SKM-1 (cell line): Measurements from ENCODE around the gene LGALS7.

Experiments
- DNase-seq: peaks from one replicate; lab custom pipeline; 2025; ENCODE audit not compliant: unreplicated experiment; lab: John Stamatoyannopoulos, UW

Gene LGALS7

DNA sequence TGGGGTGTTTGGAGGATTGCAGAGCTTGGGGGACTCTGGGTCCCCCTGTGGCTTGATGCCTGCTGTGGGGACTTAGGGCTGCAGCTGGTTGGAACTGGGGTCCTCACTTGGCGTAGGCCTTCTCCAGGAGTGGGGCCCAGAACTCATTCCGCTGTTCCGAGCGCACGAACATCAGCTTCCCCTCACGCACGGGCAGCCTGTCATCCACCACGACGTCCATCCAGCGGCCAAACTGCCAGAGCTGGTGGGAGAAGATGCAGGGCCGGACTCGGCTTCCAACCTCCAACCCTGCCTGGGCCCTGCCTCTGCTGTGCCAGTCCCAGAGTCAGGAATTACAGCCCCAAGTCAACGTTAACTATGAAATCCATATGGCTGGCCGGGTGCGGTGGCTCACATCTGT lies 31.6 kb downstream of the LGALS7 start:
- no peak for DNase-seq

DNA sequence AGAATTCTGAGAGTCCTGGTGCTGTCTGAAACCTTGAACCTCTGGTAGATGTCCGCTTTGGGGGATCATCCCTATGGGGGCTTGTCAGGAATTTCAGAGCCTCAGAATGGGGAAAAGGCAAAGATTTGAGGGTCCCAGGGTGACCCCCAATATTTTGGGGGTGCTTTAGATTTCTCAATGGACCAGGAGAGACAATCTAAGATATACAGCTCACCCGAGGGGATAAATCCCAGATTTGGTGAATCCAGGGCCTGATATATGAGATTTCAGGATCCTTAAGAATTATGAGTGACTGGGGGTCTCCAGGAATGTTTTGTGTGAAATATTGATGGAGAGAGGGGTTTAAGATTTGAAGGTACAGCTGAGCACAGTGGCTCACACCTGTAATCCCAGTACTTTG lies 32.4 kb downstream of the LGALS7 start:
- no peak for DNase-seq

DNA sequence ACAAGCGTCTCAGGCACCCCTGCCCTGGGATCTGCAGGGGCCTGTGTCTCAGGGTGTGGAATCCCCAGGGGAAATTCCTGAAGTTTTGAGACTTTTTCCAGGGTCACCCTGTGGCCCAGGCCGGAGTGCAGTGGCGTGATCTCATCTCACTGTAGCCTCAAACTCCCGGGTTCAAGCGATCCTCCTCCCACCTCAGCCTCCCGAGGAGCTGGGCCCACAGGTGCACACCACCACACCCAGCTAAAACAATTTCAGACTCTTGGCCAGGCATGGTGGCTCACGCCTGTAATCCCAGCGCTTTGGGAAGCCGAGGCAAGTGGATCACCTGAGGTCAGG lies 33.1 kb downstream of the LGALS7 start:
- no peak for DNase-seq

DNA sequence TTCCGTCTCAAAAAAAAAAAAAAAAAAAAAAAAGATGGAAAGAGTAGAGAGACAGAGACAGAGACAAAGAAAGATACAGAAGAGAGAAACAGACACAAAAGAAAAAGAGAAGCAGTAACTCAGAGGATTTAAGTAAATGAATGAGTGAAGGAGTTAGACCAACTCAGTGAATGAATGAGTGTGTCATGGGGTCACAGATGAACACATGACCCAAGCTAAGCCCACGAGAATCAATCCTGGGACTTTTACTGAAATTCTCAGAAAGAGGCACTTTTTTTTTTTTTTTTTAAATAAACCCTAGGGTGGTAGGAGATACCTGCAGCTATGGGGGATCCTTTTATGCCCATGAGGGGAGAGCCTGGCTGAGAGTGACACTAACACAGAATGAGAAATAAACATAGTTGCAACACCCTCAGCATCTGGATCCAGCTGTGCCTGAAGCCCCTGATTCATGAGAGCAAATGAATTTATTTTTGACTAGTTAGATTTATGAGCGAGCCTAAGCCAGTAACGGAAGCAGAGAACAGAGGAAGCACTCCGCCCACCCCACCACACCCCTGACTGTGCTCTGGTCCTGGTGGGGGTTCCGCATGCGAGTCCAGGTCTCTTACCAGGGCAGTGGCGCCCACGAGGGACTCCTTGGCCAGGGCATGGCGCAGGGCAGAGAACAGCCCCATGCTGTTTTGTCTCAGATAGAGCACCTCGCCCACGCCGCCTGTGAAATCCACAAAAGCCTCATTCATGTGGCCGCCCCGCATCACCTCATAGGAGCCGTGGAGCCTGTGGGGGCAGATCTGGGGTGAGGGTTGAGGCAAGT lies 33.7 kb downstream of the LGALS7 start:
- no peak for DNase-seq

DNA sequence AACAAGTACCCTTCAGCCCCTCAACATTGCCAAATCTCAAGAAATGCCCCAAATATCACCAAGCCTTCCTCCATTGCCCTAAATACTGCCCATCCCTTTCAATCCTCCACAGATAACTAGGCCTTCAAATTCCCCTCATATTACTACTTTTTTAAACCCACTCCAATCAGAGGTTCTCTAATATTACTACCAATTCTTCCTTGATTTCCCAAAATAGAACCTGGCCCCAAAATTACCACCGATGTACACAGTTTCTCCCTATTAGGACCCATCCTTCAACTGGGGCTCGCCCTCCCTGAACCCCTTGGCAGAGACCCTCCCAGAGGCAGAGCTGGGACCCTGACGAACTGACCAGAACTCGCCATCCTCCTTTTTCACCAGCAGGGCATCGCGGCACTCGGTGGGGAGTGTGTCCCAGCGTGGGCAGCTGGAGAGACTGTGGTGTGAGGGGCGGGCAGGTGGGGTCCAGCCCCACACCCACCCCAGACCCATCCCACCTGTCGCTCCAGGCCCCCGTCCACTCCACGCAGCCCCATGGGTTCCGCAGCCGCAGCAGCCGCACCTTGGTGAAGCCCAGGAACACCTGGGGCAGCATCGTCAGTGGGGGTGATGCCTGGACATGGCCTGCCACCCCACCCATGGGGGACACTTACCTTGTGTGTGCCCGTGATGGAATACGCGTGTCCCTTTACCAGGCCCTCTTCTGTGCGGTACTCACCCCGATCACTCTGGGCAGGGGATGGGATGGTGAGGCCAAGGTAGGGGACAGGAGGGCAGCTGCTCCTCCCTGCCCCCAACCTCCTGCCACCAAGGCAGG lies 35.2 kb downstream of the LGALS7 start:
- DNase-seq, result no peak

DNA sequence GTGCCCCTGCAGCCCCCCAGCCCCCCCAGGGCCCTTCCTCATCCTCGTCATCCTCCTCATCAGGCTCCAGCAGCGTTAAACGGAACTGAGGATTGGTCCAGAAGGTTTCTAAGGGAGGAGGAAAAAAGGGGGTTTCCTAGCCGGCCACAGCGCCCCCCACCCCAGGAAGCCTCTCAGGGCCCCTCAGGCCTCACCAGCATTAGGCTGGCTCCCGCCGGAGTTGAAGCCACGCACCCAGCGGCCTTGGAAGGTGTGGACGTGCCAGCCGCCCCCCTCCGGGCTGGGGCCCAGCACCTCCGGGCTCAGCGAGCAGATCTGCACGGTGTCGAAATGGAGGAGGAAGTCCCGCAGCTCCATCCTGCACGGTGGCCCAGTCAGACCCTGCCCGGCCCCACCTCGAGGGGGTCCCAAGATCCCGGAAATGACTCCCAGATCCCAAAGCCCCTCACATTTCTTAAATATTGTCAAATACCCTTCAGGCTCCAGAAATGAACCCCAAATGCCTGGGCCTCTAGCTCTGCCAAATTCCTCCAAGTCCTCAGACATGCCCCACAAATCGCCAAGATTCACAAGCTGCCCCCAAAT lies 35.9 kb downstream of the LGALS7 start:
- DNase-seq, result no peak

DNA sequence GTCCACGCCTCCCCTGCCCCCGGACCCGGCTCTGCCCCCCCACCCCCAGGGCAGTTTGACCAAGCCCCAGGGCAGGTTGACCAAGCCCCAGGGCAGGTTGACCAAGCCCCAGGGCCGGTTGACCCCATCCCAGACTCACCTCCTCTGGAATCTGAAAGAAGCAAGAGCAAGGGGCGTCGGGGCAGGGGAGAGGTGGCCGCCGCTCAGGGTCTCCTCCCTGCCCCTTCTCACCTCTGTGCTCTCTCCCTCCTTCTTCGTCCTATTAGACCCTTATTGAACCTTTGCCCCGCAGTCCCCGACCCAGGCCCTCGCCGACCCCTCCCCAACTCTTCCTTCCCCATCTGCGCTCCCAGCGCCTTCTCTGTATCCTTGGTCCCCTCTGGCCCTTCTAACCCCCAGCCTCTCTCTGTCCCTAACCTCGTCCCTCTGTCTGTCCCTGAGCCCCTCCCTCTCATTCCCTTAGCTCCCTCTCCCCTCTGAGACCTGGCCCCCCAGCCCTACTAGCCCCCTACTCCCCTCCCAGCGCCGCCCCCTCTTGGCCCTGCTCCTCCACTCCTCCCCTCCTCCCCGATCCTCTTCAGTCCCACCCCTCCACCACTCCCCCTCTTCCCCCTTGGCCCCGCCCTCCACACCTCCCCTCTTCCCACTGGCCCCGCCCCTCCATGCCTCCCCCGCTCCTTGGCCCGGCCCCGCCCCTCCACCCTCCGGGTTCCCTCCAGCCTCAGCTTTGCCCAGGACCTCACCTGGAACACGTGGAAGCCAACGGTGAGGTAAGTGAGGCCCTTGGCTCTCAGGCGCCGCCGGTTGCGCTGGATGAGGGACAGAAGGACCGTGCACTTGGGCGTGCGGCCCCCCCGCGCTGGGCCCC lies 36.7 kb downstream of the LGALS7 start:
- no peak for DNase-seq

DNA sequence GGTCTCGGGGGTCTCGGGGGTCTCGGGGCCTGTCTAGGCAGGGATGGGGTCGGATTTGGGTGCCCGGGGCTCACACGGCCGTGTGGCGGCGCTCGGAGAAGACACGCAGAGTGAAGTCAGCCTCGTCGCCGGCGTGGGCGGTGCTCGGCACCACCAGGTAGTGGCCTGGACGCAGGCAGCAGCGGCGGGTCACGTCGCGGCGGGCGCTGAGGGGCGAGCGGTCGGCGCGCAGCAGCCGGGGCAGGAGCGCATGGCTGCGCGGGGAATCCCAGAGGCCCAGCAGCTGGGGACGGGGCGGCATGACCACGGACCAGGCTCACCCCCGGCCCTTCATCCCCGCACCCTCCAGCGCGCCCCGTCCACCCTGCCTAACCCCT lies 37.3 kb downstream of the LGALS7 start:
- no peak for DNase-seq

DNA sequence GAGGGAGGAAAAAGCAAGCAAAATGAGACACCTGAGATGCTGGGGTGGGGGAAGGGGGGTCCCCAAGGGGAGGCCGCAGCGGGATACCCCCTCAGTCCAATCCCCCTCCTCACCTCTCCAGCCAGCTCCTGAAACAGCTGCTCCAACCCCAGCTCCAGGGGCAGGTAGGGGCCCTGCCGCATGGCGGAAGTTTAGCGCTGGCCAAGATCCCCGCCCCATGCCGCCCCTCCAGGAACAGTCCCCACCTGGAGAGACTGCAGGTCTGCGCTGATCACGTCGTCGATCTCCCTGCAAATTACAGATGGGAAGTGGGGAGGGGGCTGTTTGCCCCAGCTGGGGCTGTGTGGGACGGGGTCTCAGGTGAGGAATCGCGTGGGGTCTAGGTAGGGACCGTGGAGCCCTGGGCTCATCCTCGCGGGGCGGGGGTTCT lies 38.0 kb downstream of the LGALS7 start:
- DNase-seq, result no peak

DNA sequence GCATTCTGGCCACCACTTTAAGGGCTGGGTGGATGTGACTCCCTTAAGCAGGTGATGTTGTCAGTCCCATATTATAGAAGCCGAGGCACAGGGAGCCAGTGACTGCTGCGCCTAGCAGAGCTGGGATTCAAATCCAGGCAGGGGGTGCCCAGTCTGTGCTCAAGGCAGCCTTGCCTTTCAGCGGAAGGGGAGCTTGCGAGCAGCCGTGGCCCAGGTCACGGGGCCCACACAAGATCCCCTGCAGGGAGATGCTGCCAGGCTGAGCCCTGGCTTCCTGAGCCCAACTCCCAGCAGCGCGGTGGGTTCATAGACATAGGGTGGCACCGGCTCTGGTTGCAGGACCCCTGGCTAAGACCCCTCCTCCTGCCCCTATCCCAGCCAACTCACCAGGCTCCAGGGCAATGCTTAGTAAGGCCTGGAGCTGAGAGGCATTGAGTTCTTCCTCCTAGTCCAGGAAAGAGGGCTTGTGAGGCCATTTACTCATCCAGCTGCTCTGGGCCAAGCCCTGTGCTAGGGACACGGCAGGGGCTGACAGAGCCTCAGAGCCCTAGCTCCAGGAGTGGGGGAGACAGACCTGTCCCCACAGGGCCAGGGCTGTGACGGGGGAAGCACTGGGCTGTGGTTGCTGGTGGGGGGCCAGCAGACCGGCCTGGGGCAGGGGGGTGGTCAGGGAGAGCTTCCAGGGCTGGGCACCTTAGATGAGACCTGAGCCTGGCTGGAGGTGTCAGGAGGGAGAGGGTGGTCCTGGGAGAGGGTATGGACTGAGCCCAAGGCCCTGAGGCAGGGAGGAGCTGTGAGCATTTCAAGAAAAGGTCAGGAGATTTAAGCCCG lies 38.7 kb downstream of the LGALS7 start:
- DNase-seq, result peak; percentile 42

DNA sequence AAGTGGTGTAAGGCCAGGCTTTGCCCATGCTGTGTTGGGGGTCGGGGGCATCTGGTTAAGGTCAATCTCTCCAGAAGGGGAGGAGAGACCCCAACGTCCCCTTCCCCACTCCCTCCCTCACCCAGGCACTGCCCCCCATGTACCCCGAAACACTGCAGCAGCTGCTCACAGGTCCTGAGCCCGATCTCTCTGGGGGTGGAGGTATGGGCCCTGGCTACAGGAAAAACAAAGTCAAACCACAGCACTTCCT lies 39.2 kb downstream of the LGALS7 start:
- no peak for DNase-seq

DNA sequence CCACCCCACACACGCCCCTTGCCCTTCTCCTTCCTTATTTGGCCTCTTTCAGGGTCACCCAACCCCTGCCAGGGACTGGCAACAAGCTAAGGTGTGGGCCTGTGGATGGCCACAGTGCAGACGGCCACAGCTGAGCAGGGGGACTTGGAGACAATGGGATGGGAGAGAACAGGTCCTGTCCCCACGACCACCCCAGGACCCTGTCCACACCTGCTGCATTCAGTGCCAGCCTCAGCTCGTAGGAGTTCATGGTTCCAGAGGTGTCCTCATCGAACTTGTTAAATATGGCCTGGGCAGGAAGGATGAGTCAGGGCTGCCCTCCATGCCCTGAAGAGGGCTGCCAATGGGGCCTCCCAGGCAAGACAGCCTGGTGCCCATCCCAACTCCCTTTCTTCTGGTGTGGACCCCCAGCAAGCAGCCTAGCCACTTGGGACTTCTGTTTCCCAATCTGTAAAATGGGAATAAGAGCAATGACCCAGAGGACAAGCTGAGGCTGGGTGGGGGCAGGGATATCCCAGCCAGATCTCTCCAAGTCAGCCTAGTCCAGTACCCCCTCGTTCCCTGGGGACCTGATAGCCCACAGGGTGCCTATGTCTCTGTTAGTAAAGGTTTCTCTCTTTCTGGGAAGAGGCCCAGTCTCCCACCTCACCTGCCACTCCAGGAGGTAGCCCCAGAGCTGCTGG lies 39.7 kb downstream of the LGALS7 start:
- no peak for DNase-seq

DNA sequence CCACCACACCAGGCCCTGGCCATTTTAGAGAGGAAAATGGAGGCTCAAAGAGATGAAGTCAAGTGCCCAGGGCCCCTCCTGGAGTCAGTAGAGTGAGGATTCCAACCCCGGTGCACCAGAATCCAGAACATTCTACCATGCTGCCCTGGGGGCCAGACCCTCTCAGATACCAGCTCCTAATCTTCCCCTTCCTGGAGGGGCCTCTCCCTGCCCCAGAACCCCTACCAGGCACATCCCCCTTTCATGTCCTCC lies 40.1 kb downstream of the LGALS7 start:
- DNase-seq, result no peak

DNA sequence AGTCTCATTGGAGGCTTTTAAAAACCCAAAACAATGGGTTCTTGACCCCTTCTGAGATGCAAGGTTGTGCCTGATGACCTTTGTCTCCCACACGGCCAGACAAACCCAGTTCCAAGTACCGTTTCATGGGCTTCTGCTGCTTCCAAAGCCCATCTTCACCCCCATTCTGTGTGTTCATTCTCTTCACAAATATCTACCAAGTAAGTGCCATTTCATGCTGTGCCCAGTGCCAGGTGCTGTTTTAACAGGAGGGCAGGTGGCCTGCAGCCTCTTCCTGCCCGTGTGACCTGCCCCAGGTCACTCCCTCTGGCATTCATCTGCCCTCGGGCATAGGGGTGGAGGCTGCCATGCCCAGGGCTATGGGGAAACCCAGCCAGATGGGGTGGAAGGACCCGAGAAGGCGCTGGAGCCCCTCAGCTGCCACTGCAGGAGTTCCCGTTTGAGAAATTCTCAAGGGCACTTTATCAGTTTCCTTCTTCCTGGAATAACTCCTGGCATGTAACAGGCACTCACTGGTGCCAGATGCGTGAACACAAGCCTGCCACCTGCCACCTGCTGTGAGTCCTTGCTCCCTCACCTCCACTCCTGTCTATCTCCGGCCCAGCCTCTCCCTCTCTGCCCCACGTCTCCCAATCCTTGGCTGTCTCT lies 41.5 kb downstream of the LGALS7 start:
- no peak for DNase-seq

DNA sequence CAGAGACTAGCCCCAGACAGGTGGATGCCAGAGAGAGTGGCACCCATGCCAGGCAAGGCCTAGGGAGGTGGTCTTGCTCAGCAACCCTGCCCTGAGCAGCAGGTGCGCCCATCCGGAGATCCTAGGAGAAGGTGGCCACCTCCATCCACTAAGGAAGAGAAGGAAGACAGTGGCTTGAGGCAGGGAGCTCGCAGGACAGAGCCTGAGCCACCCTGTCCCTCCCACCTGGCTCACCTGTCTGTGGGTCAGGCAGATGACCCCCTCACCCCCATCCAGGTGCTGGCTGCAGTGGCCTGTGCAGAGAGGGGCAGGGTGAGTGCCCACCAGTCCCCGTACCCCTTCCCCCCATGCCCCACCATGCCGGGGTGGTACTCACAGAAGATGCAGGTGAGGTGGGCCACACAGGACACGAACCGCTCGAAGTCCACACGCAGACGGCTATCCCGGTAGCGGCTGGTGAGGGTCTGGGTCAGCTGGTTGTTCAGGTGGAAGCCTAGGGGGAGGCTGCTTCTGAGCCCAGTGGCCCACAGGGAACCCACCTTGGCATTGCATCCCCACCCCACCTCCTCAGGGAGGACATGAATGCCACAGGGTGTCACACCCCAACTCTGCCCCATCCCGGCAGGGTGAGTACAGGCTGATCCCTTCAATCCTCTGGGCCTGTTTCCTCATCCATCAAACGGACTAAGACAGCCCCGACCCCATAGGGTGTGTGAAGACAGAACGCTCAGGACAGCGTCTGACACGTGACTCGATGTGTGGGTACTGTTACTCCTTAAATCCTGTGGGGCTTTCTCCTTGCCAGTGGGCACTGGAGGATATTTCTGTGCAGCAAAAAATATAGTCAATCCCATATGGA lies 42.4 kb downstream of the LGALS7 start:
- DNase-seq, result no peak

DNA sequence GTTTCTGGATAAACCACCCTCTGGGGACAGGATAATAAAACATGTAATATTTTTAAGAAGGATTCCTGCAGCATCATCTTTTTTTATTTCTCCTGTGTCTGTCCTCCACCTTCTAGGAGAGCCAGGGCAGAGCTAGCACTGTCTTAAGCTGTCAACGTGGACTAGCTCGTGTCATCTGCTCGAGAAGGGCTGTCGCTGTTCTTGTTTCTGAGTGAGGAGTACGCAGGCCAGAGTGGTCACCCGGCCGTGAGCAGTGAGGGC lies 42.9 kb downstream of the LGALS7 start:
- no peak for DNase-seq

DNA sequence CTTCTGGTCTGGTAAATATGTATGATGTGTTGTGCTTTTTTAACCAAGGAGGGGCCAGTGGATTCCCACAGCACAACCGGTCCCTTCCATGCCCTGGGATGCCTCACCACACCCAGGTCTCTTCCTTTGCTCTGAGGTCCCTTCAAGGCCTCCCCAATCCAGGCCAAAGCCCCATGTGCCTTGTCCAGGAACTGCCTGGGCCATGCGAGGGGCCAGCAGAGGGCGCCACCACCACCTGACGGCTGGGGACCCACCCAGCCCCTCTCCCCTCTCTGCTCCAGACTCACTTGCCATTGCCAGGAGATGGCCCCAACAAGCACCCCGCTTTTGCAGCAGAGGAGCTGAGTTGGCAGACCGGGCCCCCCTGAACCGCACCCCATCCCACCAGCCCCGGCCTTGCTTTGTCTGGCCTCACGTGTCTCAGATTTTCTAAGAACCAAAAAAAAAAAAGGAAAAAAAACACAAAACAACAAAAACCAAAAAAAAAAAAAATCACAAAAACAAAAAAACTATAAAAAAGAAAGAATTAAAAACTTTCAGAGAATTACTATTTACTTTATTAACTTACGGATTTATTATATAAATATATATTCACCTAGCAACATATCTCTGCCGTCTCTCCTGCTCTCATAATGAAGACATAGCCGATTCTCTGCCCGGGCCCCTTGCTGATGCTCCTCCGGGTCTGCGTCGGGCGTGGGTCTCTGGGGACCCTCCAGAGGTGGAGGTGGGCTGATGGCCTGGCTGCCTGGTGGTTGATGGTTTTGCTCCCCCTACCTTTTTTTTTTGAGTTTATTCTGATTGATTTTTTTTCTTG lies 43.5 kb downstream of the LGALS7 start:
- no peak for DNase-seq

DNA sequence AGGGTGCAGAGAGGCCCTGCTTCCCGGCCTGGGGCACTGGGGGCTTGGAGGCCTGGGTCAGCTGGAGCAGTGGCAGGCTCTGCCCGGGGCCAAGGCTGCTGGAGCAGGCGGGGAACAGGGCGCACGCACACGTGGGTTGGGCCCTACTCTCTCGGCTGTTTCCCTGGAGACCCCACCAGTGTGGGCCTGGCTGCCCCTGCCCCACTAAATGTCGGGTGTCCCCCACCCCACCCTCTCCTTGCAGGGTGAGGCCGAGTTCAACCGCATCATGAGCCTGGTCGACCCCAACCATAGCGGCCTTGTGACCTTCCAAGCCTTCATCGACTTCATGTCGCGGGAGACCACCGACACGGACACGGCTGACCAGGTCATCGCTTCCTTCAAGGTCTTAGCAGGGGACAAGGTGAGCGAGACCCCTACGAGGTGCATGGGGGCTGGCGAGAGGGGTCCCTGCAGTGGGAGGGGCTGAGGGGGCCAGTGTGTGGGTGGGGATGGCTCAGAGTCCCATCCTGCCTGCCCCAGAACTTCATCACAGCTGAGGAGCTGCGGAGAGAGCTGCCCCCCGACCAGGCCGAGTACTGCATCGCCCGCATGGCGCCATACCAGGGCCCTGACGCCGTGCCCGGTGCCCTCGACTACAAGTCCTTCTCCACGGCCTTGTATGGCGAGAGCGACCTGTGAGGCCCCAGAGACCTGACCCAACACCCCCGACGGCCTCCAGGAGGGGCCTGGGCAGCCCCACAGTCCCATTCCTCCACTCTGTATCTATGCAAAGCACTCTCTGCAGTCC lies 44.4 kb downstream of the LGALS7 start:
- DNase-seq, result no peak
